WTC11 (cell line): Measurements from ENCODE around the gene HPN. TPM values are rescaled to one million over a fixed set of nuclear protein-coding genes. Genes with fewer than 3 reads are reported as not detected.

Source experiments
- ATAC-seq: fragments of 200-7000 bp; cut with Tn5 transposase; 2 replicates; pipeline ENCODE4 v1.10.0; 2021; ENCODE audit warnings: mild to moderate bottlenecking, moderate library complexity
- CTCF ChIA-PET: fragments of 300-600 bp; sonication (Branson Sonifier 250); formaldehyde crosslinking; loops from one replicate; lab custom pipeline; 2021; ENCODE audit warnings: antibody characterized with exemption; lab: Charles Lee
- POLR2A ChIA-PET: fragments of 350-600 bp; sonication (Branson Sonifier 250); formaldehyde crosslinking; loops from one replicate; lab custom pipeline; 2021; ENCODE audit warnings: antibody characterized with exemption; lab: Charles Lee
- DNase-seq: peaks from one replicate; pipeline ENCODE4 v3.0.0; 2021; ENCODE audit warnings: low spot score
- H3K27ac Mint-ChIP-seq: 2 replicates; pipeline ENCODE4 v1.8.0; 2021; ENCODE audit warnings: mixed read lengths
- H3K27me3 Mint-ChIP-seq: 2 replicates; pipeline ENCODE4 v1.8.0; 2021; ENCODE audit warnings: low read depth, mild to moderate bottlenecking, moderate library complexity, mixed read lengths
- H3K36me3 Mint-ChIP-seq: 2 replicates; pipeline ENCODE4 v1.8.0; 2021; ENCODE audit warnings: mixed read lengths
- H3K4me1 Mint-ChIP-seq: 2 replicates; pipeline ENCODE4 v1.8.0; 2022; ENCODE audit warnings: mixed read lengths
- H3K4me3 Mint-ChIP-seq: 2 replicates; pipeline ENCODE4 v1.8.0; 2021; ENCODE audit warnings: mild to moderate bottlenecking, moderate library complexity, mixed read lengths
- H3K9me3 Mint-ChIP-seq: 2 replicates; pipeline ENCODE4 v1.8.0; 2021; ENCODE audit warnings: mixed read lengths
- FOXP1 ChIP-seq: sonication (generic); formaldehyde crosslinking; IDR thresholded peaks from 2 replicates; pipeline ENCODE4 v1.8.0; 2022; ENCODE audit warnings: missing genetic modification reagents, mild to moderate bottlenecking, moderate library complexity, borderline replicate concordance
- KAT7 ChIP-seq: sonication (generic); formaldehyde crosslinking; IDR thresholded peaks from 2 replicates; pipeline ENCODE4 v1.8.1; 2023; ENCODE audit warnings: missing genetic modification reagents, mild to moderate bottlenecking, borderline replicate concordance
- MYBL2 ChIP-seq: sonication (generic); formaldehyde crosslinking; IDR thresholded peaks from 2 replicates; pipeline ENCODE4 v1.8.1; 2023; ENCODE audit warnings: mild to moderate bottlenecking, moderate library complexity, missing genetic modification reagents
- SOX15 ChIP-seq: fragments of 250-450 bp; sonication (Bioruptor Pico); IDR thresholded peaks from 2 replicates; pipeline ENCODE4 v1.9.0; 2021; ENCODE audit warnings: mild to moderate bottlenecking
- SP1 ChIP-seq: sonication (generic); formaldehyde crosslinking; conservative IDR thresholded peaks from 2 replicates; pipeline ENCODE4 v1.8.1; 2022; ENCODE audit warnings: missing genetic modification reagents
- ZNF138 ChIP-seq: sonication (generic); formaldehyde crosslinking; conservative IDR thresholded peaks from 2 replicates; pipeline ENCODE4 v1.8.1; 2022; ENCODE audit warnings: mild to moderate bottlenecking, moderate library complexity, missing genetic modification reagents
- ZNF232 ChIP-seq: sonication (generic); formaldehyde crosslinking; IDR thresholded peaks from 2 replicates; pipeline ENCODE4 v1.8.0; 2022; ENCODE audit warnings: mild to moderate bottlenecking, missing genetic modification reagents
- ZNF671 ChIP-seq: fragments of 250-450 bp; sonication (Bioruptor Pico); IDR thresholded peaks from 2 replicates; pipeline ENCODE4 v1.8.0; 2021; ENCODE audit warnings: mild to moderate bottlenecking
- total RNA-seq: library from RNA; stranded (reverse); gene quantifications from 3 replicates; pipeline ENCODE4 v1.2.3, GENCODE V29; 2021
- TF ChIP-seq, protein P1 (sequence below): sonication (generic); formaldehyde crosslinking; IDR thresholded peaks from 2 replicates; pipeline ENCODE4 v1.8.0; 2022; ENCODE audit warnings: mild to moderate bottlenecking, missing genetic modification reagents
- TF ChIP-seq, protein P2 (sequence below): sonication (generic); formaldehyde crosslinking; IDR thresholded peaks from 2 replicates; pipeline ENCODE4 v1.8.1; 2023; ENCODE audit warnings: mild to moderate bottlenecking, missing genetic modification reagents, moderate library complexity
- TF ChIP-seq, protein P3 (sequence below): sonication (generic); formaldehyde crosslinking; IDR thresholded peaks from 2 replicates; pipeline ENCODE4 v1.8.0; 2023; ENCODE audit warnings: mild to moderate bottlenecking, missing genetic modification reagents
- TF ChIP-seq, protein P4 (sequence below): fragments of 250-450 bp; sonication (Bioruptor Pico); IDR thresholded peaks from 2 replicates; pipeline ENCODE4 v1.9.0; 2021; ENCODE audit warnings: moderate library complexity, mild to moderate bottlenecking, inconsistent platforms, borderline replicate concordance
- TF ChIP-seq, protein P5 (sequence below): sonication (generic); formaldehyde crosslinking; IDR thresholded peaks from 2 replicates; pipeline ENCODE4 v1.8.1; 2022; ENCODE audit warnings: low read depth, missing genetic modification reagents, borderline replicate concordance
- TF ChIP-seq, protein P6 (sequence below): fragments of 200-600 bp; IDR thresholded peaks from 2 replicates; pipeline ENCODE4 v1.8.0; 2022; ENCODE audit warnings: antibody characterized with exemption

Gene HPN
- total RNA-seq, 1 experiment from 2014 or later: 20.8 TPM

DNA sequence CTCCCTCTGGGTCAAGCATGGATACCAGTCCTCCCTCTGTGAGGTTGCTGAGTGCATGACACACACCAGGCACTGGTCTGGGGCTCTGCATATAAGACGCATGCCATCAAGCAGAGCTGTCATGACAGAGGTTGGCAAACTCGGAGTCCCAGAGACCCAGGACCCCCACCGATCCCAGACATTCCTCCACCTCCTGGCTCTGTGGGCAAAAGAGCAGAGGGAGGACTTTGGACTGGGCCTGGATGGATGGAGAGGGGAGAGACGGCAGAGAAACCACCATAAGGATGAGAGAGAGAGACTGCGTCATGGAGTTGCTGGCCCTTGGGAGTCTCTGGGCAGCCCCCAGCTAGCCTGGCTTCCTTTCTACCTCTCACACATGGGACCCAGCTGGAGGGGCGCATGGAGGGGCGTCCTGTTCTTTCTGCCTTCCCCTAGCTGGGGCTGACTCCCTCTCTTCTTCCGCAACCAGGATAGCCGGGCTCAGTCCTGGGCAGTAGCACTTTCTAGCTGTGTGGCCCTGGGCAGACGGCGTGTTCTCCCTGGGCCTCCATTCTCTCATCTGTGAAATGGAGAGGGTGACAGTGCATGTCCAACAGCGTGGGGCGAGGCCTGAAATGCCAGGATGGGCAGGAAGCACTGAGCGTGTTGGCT is 1.6 kb downstream of the HPN start:
- Mint-ChIP-seq H3K4me1 (peaks cover 53% of the 10 kb centered on the region), H3K27ac (no peak overlapping the region), H3K36me3 (no peaks in the 10 kb centered on the region), H3K27me3 (no peaks in the 10 kb centered on the region), H3K9me3 (no peaks in the 10 kb centered on the region), H3K4me3 (peak overlapping the region; percentile 67)
- ChIA-PET CTCF (interaction anchor here (0.7 to 2.5 kb wide), 8 partner anchors 13 to 468 kb away, joined by 3 to 80 read pairs (median 4); partner anchors contain the start of gene FXYD5), POLR2A (no interaction called here)
- ATAC-seq: no peak
- DNase-seq: no peak
- no peak for TF ChIP-seq ZNF138 (CRISPR knock-in tag)
- TF ChIP-seq, protein P1, sequence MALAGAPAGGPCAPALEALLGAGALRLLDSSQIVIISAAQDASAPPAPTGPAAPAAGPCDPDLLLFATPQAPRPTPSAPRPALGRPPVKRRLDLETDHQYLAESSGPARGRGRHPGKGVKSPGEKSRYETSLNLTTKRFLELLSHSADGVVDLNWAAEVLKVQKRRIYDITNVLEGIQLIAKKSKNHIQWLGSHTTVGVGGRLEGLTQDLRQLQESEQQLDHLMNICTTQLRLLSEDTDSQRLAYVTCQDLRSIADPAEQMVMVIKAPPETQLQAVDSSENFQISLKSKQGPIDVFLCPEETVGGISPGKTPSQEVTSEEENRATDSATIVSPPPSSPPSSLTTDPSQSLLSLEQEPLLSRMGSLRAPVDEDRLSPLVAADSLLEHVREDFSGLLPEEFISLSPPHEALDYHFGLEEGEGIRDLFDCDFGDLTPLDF (CRISPR knock-in tag): no peak
- TF ChIP-seq, protein P2, sequence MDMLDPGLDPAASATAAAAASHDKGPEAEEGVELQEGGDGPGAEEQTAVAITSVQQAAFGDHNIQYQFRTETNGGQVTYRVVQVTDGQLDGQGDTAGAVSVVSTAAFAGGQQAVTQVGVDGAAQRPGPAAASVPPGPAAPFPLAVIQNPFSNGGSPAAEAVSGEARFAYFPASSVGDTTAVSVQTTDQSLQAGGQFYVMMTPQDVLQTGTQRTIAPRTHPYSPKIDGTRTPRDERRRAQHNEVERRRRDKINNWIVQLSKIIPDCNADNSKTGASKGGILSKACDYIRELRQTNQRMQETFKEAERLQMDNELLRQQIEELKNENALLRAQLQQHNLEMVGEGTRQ (CRISPR knock-in tag): no peak
- TF ChIP-seq, protein P3, sequence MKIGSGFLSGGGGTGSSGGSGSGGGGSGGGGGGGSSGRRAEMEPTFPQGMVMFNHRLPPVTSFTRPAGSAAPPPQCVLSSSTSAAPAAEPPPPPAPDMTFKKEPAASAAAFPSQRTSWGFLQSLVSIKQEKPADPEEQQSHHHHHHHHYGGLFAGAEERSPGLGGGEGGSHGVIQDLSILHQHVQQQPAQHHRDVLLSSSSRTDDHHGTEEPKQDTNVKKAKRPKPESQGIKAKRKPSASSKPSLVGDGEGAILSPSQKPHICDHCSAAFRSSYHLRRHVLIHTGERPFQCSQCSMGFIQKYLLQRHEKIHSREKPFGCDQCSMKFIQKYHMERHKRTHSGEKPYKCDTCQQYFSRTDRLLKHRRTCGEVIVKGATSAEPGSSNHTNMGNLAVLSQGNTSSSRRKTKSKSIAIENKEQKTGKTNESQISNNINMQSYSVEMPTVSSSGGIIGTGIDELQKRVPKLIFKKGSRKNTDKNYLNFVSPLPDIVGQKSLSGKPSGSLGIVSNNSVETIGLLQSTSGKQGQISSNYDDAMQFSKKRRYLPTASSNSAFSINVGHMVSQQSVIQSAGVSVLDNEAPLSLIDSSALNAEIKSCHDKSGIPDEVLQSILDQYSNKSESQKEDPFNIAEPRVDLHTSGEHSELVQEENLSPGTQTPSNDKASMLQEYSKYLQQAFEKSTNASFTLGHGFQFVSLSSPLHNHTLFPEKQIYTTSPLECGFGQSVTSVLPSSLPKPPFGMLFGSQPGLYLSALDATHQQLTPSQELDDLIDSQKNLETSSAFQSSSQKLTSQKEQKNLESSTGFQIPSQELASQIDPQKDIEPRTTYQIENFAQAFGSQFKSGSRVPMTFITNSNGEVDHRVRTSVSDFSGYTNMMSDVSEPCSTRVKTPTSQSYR (CRISPR knock-in tag): no peak
- no peak for TF ChIP-seq FOXP1 (CRISPR knock-in tag)
- TF ChIP-seq ZNF232 (CRISPR knock-in tag): no peak
- TF ChIP-seq SP1 (CRISPR knock-in tag): no peak
- TF ChIP-seq ZNF671: no peak
- TF ChIP-seq MYBL2: no peak
- no peak for TF ChIP-seq SOX15 (CRISPR knock-in tag)
- TF ChIP-seq KAT7 (CRISPR knock-in tag): no peak
- TF ChIP-seq, protein P4, sequence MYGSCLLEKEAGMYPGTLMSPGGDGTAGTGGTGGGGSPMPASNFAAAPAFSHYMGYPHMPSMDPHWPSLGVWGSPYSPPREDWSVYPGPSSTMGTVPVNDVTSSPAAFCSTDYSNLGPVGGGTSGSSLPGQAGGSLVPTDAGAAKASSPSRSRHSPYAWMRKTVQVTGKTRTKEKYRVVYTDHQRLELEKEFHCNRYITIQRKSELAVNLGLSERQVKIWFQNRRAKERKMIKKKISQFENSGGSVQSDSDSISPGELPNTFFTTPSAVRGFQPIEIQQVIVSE (CRISPR knock-in tag): no peak
- TF ChIP-seq, all 79 proteins: peak for 0

DNA sequence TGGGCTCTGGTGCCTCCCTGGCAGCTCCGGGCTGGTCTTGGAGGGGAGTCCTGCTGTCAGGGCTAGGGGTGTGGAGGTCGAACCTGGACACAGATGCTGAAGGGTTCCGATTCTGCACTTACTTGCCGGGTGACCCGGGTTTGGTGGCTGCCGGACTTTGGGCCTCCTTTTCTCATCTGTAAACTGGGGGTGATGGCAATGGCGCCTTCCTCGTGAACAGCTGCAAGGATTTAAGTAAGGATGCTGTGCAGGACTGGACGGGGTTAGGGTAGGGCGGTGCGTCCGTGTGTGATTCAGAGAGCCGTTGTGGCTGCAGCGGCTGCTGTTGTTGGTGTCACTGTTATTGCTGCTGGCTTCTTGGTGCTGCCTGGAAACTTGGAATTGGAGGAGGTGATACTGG is 2.4 kb downstream of the HPN start:
- H3K27me3 Mint-ChIP-seq: no peaks in the 10 kb centered on the region
- no peaks in the 10 kb centered on the region for H3K9me3 Mint-ChIP-seq
- H3K4me3 Mint-ChIP-seq: no peak overlapping the region; the same call in 1 of the 2 replicates
- DNase-seq: no peak
- ChIA-PET POLR2A (interaction anchor here (0.5 kb wide), 1 partner anchor 12 kb away, joined by 6 read pairs; no protein-coding TSS in a partner anchor), CTCF (interaction anchor here (0.6 to 2.5 kb wide), 57 partner anchors 9 to 467 kb away, joined by 3 to 80 read pairs (median 5); partner anchors contain the start of genes FXYD5, FXYD7, GRAMD1A and LGI4)
- ATAC-seq: no peak
- no peaks in the 10 kb centered on the region for H3K36me3 Mint-ChIP-seq
- peak overlapping the region; percentile 15; the same call in 1 of the 2 replicates for H3K27ac Mint-ChIP-seq
- H3K4me1 Mint-ChIP-seq: peaks cover 55% of the 10 kb centered on the region
- no peak for TF ChIP-seq ZNF671
- TF ChIP-seq, protein P5, sequence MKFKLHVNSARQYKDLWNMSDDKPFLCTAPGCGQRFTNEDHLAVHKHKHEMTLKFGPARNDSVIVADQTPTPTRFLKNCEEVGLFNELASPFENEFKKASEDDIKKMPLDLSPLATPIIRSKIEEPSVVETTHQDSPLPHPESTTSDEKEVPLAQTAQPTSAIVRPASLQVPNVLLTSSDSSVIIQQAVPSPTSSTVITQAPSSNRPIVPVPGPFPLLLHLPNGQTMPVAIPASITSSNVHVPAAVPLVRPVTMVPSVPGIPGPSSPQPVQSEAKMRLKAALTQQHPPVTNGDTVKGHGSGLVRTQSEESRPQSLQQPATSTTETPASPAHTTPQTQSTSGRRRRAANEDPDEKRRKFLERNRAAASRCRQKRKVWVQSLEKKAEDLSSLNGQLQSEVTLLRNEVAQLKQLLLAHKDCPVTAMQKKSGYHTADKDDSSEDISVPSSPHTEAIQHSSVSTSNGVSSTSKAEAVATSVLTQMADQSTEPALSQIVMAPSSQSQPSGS (CRISPR knock-in tag): no peak
- TF ChIP-seq, protein P6, sequence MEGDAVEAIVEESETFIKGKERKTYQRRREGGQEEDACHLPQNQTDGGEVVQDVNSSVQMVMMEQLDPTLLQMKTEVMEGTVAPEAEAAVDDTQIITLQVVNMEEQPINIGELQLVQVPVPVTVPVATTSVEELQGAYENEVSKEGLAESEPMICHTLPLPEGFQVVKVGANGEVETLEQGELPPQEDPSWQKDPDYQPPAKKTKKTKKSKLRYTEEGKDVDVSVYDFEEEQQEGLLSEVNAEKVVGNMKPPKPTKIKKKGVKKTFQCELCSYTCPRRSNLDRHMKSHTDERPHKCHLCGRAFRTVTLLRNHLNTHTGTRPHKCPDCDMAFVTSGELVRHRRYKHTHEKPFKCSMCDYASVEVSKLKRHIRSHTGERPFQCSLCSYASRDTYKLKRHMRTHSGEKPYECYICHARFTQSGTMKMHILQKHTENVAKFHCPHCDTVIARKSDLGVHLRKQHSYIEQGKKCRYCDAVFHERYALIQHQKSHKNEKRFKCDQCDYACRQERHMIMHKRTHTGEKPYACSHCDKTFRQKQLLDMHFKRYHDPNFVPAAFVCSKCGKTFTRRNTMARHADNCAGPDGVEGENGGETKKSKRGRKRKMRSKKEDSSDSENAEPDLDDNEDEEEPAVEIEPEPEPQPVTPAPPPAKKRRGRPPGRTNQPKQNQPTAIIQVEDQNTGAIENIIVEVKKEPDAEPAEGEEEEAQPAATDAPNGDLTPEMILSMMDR: no peak
